Hematopoietic multipotent progenitor cell treated with erythropoietin and hydrocortisone succinate and interleukin-3 and kit ligand, for 8 days (in vitro differentiated cells): ENCODE results near the gene GNA14.
A peak's percentile ranks its signal among the peaks of the same experiment; 100 is the strongest.
"Not testable (repeated sequence)": the region's sequence is repeated elsewhere in the genome, so short reads cannot be mapped to it uniquely, and the experiment has no call there.

ENCODE experiments used
- DNase-seq: peaks from one replicate; pipeline ENCODE4 v3.0.0-alpha.2; 2015

GNA14 gene

GRCh38 chr9:77440057-77440456 lies 208.1 kb downstream of the GNA14 start:
- no peak for DNase-seq

- DNase-seq = peak; percentile 33
Observed at GRCh38 chr9:77438653-77439052, 209.5 kb downstream of the GNA14 start.

- DNase-seq = no peak
Observed at GRCh38 chr9:77435688-77436087, 212.4 kb downstream of the GNA14 start.

- DNase-seq = no peak
Observed at GRCh38 chr9:77435277-77435676, 212.8 kb downstream of the GNA14 start.

- peak; percentile 55 for DNase-seq
Observed at GRCh38 chr9:77433675-77434445, 214.3 kb downstream of the GNA14 start.

GRCh38 chr9:77432053-77432452 lies 216.1 kb downstream of the GNA14 start:
- no peak for DNase-seq

GRCh38 chr9:77429928-77430327 lies 218.2 kb downstream of the GNA14 start:
- no peak for DNase-seq

- DNase-seq = no peak
Observed at GRCh38 chr9:77427256-77427927, 220.7 kb downstream of the GNA14 start.

- DNase-seq = no peak
Observed at GRCh38 chr9:77426712-77427111, 221.4 kb downstream of the GNA14 start.

- no peak for DNase-seq
Observed at GRCh38 chr9:77424993-77425392, 223.1 kb downstream of the GNA14 start.

- no peak for DNase-seq
Observed at GRCh38 chr9:77423841-77424240, 224.3 kb downstream of the GNA14 start.

DNA sequence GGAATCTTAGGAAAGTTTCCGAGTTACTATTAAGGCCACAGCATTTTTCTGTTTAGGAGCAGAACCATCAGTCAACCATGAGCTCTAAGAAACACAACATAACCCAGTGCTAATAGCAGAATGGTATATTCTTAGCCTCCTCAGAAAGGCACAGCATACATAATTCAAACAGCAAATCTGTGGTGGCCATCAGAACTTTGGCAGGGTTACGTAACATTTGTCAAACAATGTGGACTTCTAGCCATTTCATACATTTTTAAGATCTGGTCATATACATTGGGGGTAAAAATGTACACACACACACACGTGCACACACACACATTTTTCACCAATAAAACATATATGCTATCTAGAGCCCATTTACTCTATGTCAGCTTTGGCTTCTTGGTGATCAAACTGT lies 225.2 kb downstream of the GNA14 start:
- no peak for DNase-seq

DNA sequence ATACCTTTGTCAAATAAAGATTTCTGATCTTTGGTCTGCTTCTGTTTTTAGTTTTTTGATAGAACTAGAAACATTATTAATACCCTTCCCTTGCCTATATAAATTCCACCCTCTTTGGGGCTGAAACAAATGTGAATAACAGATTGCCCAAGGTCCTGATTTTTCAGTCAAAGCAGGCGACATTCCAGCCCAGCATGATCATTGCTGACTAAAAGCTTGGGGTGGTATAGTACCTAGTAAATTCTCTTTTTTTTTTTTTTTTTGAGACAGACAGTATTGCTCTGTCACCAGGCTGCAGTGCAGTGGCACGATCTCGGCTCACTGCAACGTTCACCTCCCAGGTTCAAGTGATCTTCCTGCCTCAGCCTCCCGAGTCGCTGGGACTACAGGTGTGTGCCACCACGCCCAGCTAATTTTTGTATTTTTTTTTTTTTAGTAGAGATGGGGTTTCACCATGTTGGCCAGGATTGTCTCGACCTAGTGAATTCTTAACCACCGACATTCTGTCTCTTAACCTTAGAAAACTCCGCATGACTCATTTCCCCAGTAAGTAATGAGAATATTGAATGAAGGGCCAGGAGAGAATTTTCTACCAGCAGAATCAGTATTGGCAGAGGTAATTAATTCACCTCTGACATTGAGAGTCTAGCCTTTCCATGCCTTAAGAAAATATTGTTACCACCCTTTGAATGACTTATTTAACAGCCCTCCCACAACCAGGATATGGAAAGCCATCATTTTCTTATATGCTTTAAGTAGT lies 226.4 kb downstream of the GNA14 start:
- DNase-seq = no peak

DNA sequence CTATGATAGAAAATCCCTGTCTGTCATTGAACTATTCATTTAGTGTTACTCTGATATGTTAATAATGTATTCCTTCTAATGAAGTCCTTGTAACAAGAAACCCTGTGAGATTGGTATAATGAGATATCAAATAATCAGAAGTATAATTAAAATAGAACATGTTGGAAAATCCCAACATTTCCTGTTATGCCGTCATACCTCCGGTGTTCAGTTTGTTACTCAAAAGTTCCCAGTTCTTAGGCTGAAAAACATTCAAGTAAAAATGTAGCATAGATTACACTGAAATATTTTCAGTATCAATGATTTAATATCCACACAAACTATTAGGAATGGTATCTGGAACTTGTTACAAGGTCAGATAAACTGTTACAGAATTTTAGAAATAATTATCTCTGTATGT lies 227.5 kb downstream of the GNA14 start:
- no peak for DNase-seq

- DNase-seq = no peak
Observed at GRCh38 chr9:77418226-77418625, 229.9 kb downstream of the GNA14 start.

DNA sequence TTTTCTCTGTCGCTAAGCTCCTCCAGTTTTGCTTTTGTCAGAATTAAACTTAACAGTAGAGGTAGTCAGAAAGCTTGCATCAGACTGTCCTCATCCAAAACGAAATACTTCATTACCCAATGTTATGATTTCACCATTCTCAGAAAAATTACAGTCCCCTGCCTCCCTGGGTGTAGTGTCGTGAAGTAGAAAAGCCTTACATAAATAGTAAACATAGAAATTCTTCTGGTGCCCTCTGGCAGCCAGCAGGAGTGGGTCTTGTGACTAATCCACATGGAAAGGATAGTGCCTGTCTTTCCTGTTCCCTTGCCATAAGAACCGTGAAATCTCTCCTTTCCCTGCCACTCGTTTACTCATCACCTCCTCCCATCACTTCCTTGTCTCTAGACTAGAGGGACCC lies 230.6 kb downstream of the GNA14 start:
- DNase-seq = no peak

DNA sequence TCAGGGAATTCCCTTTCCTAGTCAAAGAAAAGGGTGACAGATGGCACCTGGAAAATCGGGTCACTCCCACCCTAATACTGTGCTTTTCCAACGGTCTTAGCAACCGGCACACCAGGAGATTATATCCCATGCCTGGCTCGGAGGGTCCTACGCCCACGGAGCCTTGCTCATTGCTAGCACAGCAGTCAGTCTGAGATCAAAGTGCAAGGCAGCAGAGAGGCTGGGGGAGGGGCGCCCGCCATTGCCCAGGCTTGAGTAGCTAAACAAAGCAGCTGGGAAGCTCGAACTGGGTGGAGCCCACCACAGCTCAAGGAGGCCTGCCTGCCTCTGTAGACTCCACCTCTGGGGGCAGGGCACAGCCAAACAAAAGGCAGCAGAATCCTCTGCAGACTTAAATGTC lies 239.6 kb downstream of the GNA14 start:
- DNase-seq = not testable (repeated sequence)

DNA sequence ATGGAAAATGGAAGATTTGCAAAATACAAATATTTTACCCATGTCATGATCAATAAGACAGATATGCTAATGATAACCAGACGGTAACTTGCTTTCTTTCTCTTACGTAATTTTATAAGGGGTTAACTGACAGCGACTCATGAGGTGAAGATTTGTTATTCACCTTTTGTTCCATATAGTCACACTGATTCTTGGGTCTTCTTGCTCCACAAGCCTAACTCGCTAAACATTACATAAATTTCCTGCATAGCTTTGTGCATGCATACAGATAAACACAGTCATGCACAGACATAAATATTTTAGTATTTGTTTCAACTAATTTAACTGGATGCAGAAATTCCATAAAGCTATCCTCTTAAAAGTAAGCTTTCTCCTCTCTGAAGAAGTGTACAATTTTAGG lies 244.9 kb downstream of the GNA14 start:
- no peak for DNase-seq

DNA sequence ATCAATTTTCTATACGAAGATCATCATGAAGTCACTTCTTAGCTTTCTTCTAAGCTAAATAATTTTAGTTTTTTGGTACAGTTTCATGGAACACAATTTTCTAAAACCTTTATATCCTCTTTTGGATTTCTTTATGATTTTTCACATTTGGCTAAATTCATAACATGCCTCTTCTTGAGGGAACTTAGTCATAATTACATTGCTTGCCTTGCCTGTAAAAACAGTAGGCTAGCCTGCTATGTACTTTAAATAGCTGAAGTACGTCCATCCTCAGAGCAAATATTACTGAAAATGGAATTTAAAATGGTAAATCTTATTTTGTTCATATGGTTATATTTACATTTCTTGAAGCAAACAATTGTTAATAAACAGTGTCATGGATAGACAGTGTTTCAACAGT lies 245.8 kb downstream of the GNA14 start:
- no peak for DNase-seq

GRCh38 chr9:77399964-77400363 lies 248.2 kb downstream of the GNA14 start:
- no peak for DNase-seq

GRCh38 chr9:77398581-77398980 lies 249.5 kb downstream of the GNA14 start:
- DNase-seq = not testable (repeated sequence)

DNA sequence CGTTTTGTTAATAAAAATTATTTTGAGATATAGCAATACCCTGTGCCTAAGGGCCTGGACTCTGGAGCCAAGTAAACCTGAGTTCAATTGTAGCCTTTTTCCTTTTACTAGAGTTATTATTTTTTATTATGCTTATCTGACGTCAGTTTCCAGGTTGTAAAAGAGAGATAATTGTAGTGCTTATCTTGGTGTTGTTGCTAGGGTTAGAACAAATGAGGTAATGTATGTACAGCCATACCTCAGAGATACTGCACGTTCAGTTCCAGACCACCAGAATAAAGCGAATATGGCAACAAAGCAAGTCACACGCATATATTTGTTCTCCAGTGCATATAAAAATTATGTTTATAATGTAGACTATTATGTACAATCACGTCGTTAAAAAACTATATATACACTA lies 255.8 kb downstream of the GNA14 start:
- DNase-seq = peak; percentile 14

GRCh38 chr9:77391834-77392233 lies 256.3 kb downstream of the GNA14 start:
- no peak for DNase-seq

DNA sequence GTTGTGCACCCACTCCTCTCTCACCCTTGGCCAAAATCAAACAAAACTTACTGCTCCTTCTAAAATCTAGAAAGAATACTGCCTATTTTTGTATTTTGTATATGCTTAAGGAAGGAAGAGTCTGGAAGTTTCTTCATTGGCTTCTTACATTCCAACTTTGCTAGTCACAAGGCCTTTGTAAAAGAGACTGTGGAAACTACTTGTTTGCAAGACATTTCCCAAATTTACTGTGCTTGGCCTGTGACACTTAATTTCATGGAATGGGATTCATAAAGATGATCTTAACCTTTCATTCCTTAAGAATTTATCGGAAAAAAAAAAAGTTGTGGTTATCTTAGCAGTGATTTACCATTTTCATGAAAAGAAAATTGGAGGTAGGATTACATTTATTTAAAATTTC lies 261.9 kb downstream of the GNA14 start:
- no peak for DNase-seq
